SK-N-MC (cell line): ENCODE results near the gene TNFAIP8.

Experiments used
- EZH2 ChIP-seq: fragments of 200-600 bp; sonication (generic); IDR thresholded peaks from one replicate; pipeline ENCODE4 v1.6.1; 2017; ENCODE audit warnings: antibody characterized with exemption
- FOXP2 ChIP-seq: optimal IDR thresholded peaks from 2 replicates; pipeline ENCODE3; 2011; ENCODE audit warnings: mild to moderate bottlenecking, moderate library complexity; ENCODE audit not compliant: insufficient read depth; ENCODE audit errors: extremely low read length, control extremely low read depth
- POLR2AphosphoS5 ChIP-seq: IDR thresholded peaks from 2 replicates; pipeline ENCODE4 v1.6.1; 2012; ENCODE audit warnings: mild to moderate bottlenecking, low read depth, low read length, borderline replicate concordance

GRCh38 chr5:119327018-119327417 is 28.8 kb upstream of the TNFAIP8 start:
- no peak for TF ChIP-seq POLR2AphosphoS5
- no peak for TF ChIP-seq EZH2
- no peak for TF ChIP-seq FOXP2
